ENCODE measurements around the gene GPR3.

DNA sequence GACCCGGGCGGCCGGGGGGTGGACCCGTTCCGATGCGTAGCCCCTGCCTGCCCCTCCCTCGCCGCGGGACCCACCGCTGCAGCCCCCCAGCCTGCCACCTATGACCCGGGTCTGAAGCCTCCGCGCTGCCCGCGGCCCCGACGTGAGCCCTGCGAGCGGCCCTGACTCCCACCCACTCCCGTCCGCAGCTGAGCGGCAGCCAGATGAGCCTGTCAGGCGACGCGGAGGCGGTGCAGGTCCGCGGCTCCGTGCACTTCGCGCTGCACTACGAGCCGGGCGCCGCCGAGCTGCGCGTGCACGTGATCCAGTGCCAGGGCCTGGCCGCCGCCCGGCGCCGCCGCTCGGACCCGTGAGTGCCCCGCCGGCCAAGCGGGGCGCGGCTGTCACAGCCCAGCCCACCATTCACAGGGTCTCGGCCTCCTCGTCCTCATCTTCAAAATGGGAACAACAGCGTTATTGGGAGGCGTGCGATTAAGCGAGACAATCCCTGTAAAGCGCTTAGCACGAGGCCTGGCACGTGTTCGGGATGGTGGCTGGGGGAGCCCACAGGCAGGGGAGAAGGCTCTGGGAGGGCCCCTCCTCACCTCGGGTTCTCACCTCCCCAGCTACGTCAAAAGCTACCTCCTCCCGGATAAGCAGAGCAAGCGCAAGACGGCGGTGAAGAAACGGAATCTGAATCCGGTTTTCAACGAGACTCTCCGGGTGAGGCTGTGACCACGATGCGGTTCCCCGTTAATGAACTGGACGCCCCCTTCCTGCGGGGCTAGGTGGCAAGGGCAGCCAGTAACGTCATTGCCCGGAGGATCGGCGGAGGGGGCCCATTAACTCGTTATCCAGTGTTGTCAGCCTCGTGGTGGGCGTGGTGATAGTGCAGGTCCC, 42.4 kb upstream of the GPR3 start:
- TF ChIP-seq EZH2 (IDR thresholded peaks at IDR 0.05): no peak
- no peak for TF ChIP-seq POLR2AphosphoS5 (IDR thresholded peaks at IDR 0.05; ENCODE audit: borderline replicate concordance, low read depth, low read length)

All from SK-N-MC (cell line).